Amniotic epithelial cell (primary cell): ENCODE measurements around the gene COL1A1.

Experiments
- DNase-seq: peaks from one replicate; pipeline ENCODE4 v3.0.0-alpha.2; 2010; ENCODE audit warnings: low read depth

The COL1A1 gene

GRCh38 chr17:50213026-50214022 lies 11.9 kb upstream of the COL1A1 start:
- DNase-seq: no peak

- DNase-seq: peak; percentile 98
Observed at GRCh38 chr17:50212121-50212843, 10.9 kb upstream of the COL1A1 start.

- peak; percentile 56 for DNase-seq
Observed at GRCh38 chr17:50211249-50212120, 10.1 kb upstream of the COL1A1 start.

GRCh38 chr17:50210240-50211225 lies 9.1 kb upstream of the COL1A1 start:
- DNase-seq: peak; percentile 99

GRCh38 chr17:50209472-50210239 lies 8.2 kb upstream of the COL1A1 start:
- DNase-seq: peak; percentile 100

- no peak for DNase-seq
Observed at GRCh38 chr17:50209133-50209471, 7.7 kb upstream of the COL1A1 start.

GRCh38 chr17:50208611-50209061 lies 7.2 kb upstream of the COL1A1 start:
- peak; percentile 88 for DNase-seq

GRCh38 chr17:50207792-50208567 lies 6.5 kb upstream of the COL1A1 start:
- no peak for DNase-seq

GRCh38 chr17:50207315-50207714 lies 5.9 kb upstream of the COL1A1 start:
- DNase-seq: no peak

- DNase-seq: no peak
Observed at GRCh38 chr17:50206604-50207293, 5.3 kb upstream of the COL1A1 start.

GRCh38 chr17:50205963-50206505 lies 4.6 kb upstream of the COL1A1 start:
- DNase-seq: no peak

GRCh38 chr17:50205111-50205962 lies 3.9 kb upstream of the COL1A1 start:
- DNase-seq: no peak

- DNase-seq: no peak
Observed at GRCh38 chr17:50204431-50204830, 3.0 kb upstream of the COL1A1 start.

- no peak for DNase-seq
Observed at GRCh38 chr17:50203604-50204345, 2.3 kb upstream of the COL1A1 start.

GRCh38 chr17:50203086-50203485 lies 1.7 kb upstream of the COL1A1 start:
- no peak for DNase-seq

- peak; percentile 88 for DNase-seq
Observed at GRCh38 chr17:50200457-50201275, 765 bp downstream of the COL1A1 start.
